Parathyroid adenoma (tissue), 2 donors: ENCODE measurements around the gene RASGRP1.

Source experiments
- H2AFZ ChIP-seq: fragments of 300-600 bp; sonication (generic); one replicate; pipeline ENCODE4 v1.7.0; 2017; ENCODE audit warnings: antibody characterized with exemption, mild to moderate bottlenecking
- H3K27ac ChIP-seq: fragments of 300-600 bp; sonication (generic); one replicate; pipeline ENCODE4 v1.7.0; 2017
- H3K27me3 ChIP-seq: fragments of 300-600 bp; sonication (generic); one replicate; pipeline ENCODE4 v1.7.0; 2017; ENCODE audit warnings: low read length; ENCODE audit not compliant: control insufficient read depth, insufficient read depth
- H3K36me3 ChIP-seq: fragments of 300-600 bp; sonication (generic); one replicate; pipeline ENCODE4 v1.7.0; 2017; ENCODE audit warnings: low read length; ENCODE audit not compliant: control insufficient read depth, insufficient read depth
- H3K4me1 ChIP-seq: fragments of 300-600 bp; sonication (generic); one replicate; pipeline ENCODE4 v1.7.0; 2017; ENCODE audit warnings: control low read depth
- H3K4me2 ChIP-seq: fragments of 300-600 bp; sonication (generic); one replicate; pipeline ENCODE4 v1.7.0; 2017; ENCODE audit warnings: low read length
- H3K4me3 ChIP-seq: fragments of 300-600 bp; sonication (generic); one replicate; pipeline ENCODE4 v1.7.0; 2017; ENCODE audit warnings: low read depth, low read length
- H3K79me2 ChIP-seq: fragments of 300-600 bp; sonication (generic); one replicate; pipeline ENCODE4 v1.7.0; 2017; ENCODE audit warnings: control low read depth
- H3K9ac ChIP-seq: fragments of 300-600 bp; sonication (generic); one replicate; pipeline ENCODE4 v1.7.0; 2017; ENCODE audit warnings: mild to moderate bottlenecking
- H3K9me3 ChIP-seq: fragments of 300-600 bp; sonication (generic); one replicate; pipeline ENCODE4 v1.7.0; 2017; ENCODE audit warnings: low read length; ENCODE audit not compliant: control insufficient read depth
- CTCF ChIP-seq: fragments of 300-600 bp; sonication (generic); IDR thresholded peaks from one replicate; pipeline ENCODE4 v1.7.0; 2017; ENCODE audit warnings: antibody characterized with exemption, mild to moderate bottlenecking
- donor health status: primary hyperparathyroidism.

RASGRP1 gene

GRCh38 chr15:38532728-38533127 lies 31.9 kb downstream of the RASGRP1 start:
- no peak overlapping the region for H3K4me3 ChIP-seq
- H3K4me2 ChIP-seq, result no peak overlapping the region
- H3K79me2 ChIP-seq, result no peaks in the 10 kb centered on the region
- no peak for TF ChIP-seq CTCF
- H3K27me3 ChIP-seq, result no peaks in the 10 kb centered on the region
- no peak overlapping the region for H3K27ac ChIP-seq
- H3K9me3 ChIP-seq, result no peaks in the 10 kb centered on the region
- H3K4me1 ChIP-seq, result peaks cover 2% of the 10 kb centered on the region
- no peak overlapping the region for H3K9ac ChIP-seq
- no peaks in the 10 kb centered on the region for H3K36me3 ChIP-seq
- H2AFZ ChIP-seq, result no peak overlapping the region

GRCh38 chr15:38531509-38531908 lies 33.1 kb downstream of the RASGRP1 start:
- Histone ChIP-seq H3K9me3 (no peaks in the 10 kb centered on the region), H3K9ac (no peak overlapping the region), H3K4me3 (no peak overlapping the region), H3K27ac (no peak overlapping the region), H3K4me1 (peaks cover 1% of the 10 kb centered on the region), H3K79me2 (no peaks in the 10 kb centered on the region), H3K27me3 (no peaks in the 10 kb centered on the region), H2AFZ (no peak overlapping the region), H3K36me3 (no peaks in the 10 kb centered on the region), H3K4me2 (no peak overlapping the region)
- no peak for TF ChIP-seq CTCF

GRCh38 chr15:38530113-38530512 lies 34.5 kb downstream of the RASGRP1 start:
- Histone ChIP-seq H3K9ac (no peak overlapping the region), H3K4me3 (no peak overlapping the region), H3K79me2 (no peaks in the 10 kb centered on the region), H2AFZ (no peak overlapping the region), H3K27ac (no peak overlapping the region), H3K27me3 (no peaks in the 10 kb centered on the region), H3K36me3 (no peaks in the 10 kb centered on the region), H3K4me1 (no peaks in the 10 kb centered on the region), H3K9me3 (no peaks in the 10 kb centered on the region), H3K4me2 (no peak overlapping the region)
- TF ChIP-seq CTCF, result no peak

- no peak for TF ChIP-seq CTCF
Measured at GRCh38 chr15:38528294-38528693, 36.3 kb downstream of the RASGRP1 start.

GRCh38 chr15:38526158-38526557 lies 38.5 kb downstream of the RASGRP1 start:
- H2AFZ ChIP-seq, result no peak overlapping the region
- no peaks in the 10 kb centered on the region for H3K9me3 ChIP-seq
- no peaks in the 10 kb centered on the region for H3K36me3 ChIP-seq
- no peak overlapping the region for H3K27ac ChIP-seq
- H3K27me3 ChIP-seq, result no peaks in the 10 kb centered on the region
- H3K79me2 ChIP-seq, result no peaks in the 10 kb centered on the region
- no peaks in the 10 kb centered on the region for H3K4me1 ChIP-seq
- H3K4me2 ChIP-seq, result no peak overlapping the region
- no peak overlapping the region for H3K4me3 ChIP-seq
- TF ChIP-seq CTCF, result no peak
- no peak overlapping the region for H3K9ac ChIP-seq

More at GRCh38 chr15:38528294-38528693, 36.3 kb downstream of the RASGRP1 start:
- Histone ChIP-seq H2AFZ (no peak overlapping the region), H3K79me2 (no peaks in the 10 kb centered on the region), H3K36me3 (no peaks in the 10 kb centered on the region), H3K9me3 (no peaks in the 10 kb centered on the region), H3K27me3 (no peaks in the 10 kb centered on the region), H3K4me1 (no peaks in the 10 kb centered on the region), H3K4me3 (no peak overlapping the region), H3K4me2 (no peak overlapping the region), H3K9ac (no peak overlapping the region), H3K27ac (no peak overlapping the region)
